Measurements from ENCODE around the gene DIS3L2. TPM values are rescaled to one million over a fixed set of nuclear protein-coding genes. Genes with fewer than 3 reads are reported as not detected.

Gene DIS3L2
- total RNA-seq, 4 donors from 2014 or later: 10.3 to 63.9 (median 29.7) TPM

DNA sequence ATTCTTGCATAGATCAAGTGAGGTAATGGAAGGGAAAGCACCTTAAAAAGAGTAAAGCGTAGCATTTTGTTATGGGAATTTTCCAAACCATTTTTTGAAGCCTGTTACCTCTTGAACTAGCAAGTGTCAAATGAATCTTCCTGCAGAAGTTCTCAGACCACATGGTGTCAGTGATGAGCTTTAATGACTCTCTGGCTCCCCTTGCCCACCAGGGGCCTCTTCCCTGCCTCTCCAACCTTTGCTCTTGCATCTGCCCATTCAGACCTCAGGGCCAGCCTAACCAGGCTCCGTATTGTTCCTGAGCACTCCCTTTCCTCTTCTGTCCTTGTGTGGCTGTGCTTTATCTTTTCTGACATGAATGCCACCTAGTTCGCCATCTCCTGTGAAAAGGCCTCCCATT is 155.9 kb downstream of the DIS3L2 start:
- Histone ChIP-seq H3K27ac (no peak overlapping the region), H3K4me1 (no peaks in the 10 kb centered on the region), H3K4me3 (no peak overlapping the region), H3K9me3 (no peaks in the 10 kb centered on the region), H3K27me3 (no peaks in the 10 kb centered on the region), H3K36me3 (no peaks in the 10 kb centered on the region)
- intact Hi-C loops (cut with DNase I; ENCODE audit: low total_unique reads): no loop called here
- no peak for DNase-seq
- TF ChIP-seq, protein P1, sequence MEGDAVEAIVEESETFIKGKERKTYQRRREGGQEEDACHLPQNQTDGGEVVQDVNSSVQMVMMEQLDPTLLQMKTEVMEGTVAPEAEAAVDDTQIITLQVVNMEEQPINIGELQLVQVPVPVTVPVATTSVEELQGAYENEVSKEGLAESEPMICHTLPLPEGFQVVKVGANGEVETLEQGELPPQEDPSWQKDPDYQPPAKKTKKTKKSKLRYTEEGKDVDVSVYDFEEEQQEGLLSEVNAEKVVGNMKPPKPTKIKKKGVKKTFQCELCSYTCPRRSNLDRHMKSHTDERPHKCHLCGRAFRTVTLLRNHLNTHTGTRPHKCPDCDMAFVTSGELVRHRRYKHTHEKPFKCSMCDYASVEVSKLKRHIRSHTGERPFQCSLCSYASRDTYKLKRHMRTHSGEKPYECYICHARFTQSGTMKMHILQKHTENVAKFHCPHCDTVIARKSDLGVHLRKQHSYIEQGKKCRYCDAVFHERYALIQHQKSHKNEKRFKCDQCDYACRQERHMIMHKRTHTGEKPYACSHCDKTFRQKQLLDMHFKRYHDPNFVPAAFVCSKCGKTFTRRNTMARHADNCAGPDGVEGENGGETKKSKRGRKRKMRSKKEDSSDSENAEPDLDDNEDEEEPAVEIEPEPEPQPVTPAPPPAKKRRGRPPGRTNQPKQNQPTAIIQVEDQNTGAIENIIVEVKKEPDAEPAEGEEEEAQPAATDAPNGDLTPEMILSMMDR (IDR thresholded peaks at IDR 0.05): no peak

GRCh38 chr2:232120911-232121310 is 159.4 kb downstream of the DIS3L2 start:
- intact Hi-C loops (cut with DNase I; ENCODE audit: low total_unique reads): no loop called here
- Histone ChIP-seq H3K27me3 (no peaks in the 10 kb centered on the region), H3K9me3 (no peaks in the 10 kb centered on the region), H3K27ac (no peak overlapping the region), H3K36me3 (no peaks in the 10 kb centered on the region), H3K4me3 (no peak overlapping the region), H3K4me1 (no peaks in the 10 kb centered on the region)
- DNase-seq: no peak
- TF ChIP-seq, protein P1 (IDR thresholded peaks at IDR 0.05): no peak
- TF ChIP-seq POLR2A (IDR thresholded peaks at IDR 0.05): no peak

DNA sequence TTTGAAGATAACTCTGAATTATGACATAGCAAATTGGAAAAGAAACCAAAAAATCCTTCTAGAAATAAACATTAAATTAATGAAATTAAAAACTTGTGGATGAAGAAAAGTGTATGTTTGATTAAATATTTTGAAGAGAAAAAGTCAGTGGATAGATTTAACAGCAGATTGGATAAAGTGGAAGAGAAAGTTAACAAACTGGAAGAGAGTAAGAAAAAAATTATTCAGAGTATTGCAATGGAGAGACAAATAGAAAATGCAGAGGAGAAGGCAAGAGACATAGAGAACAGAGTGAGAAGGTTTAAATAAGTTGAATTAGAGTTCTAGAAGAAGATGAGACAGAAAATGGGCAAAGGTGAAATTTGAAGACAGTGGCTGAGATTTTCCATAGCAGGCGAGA is 162.8 kb downstream of the DIS3L2 start:
- intact Hi-C loops (cut with DNase I; ENCODE audit: low total_unique reads): no loop called here

DNA sequence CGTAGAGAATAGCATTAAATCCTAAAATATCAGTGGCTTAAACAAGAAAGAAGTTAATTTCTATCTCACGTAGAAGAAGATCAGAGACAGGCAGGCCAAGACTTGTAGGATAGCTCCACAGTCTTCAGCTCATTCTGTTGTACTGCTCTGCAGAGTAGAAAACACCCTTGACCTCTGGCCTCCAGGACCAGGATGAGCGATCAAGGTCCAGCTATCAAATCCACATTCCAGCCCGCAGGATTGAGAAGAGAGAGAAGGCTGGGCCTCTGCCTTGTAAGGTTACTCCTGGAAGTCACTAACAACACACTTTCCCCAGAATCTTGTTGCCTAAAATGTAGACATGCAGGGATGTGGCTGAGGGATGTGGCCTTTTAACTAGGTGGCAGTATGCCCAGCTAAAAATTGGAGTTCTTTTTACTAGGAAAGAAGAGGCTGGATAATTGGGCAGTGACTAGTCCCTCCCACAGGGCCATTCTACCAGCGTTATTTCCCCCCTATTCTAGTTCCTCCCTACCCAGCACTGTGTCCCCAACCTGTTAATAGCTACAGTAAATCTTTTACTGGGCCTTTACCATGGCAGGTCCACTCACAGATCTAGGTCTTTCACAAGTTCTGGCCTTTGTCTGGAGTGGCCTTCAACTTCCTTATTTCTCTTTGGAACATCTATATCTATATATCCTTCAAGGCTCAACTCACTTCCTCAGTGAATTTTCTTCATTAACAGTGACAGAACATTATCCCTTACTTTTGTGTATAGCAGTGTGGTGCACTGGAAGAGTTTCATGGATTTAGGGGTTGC is 165.0 kb downstream of the DIS3L2 start:
- intact Hi-C loops (cut with DNase I; ENCODE audit: low total_unique reads): no loop called here
- Histone ChIP-seq H3K4me3 (no peak overlapping the region), H3K9me3 (no peaks in the 10 kb centered on the region), H3K27me3 (no peaks in the 10 kb centered on the region), H3K4me1 (no peaks in the 10 kb centered on the region), H3K27ac (no peak overlapping the region), H3K36me3 (no peaks in the 10 kb centered on the region)
- TF ChIP-seq POLR2A (IDR thresholded peaks at IDR 0.05): no peak
- TF ChIP-seq, protein P1 (IDR thresholded peaks at IDR 0.05): no peak
- no peak for DNase-seq

More for the DNA sequence above, 162.8 kb downstream of the DIS3L2 start:
- H3K27me3 ChIP-seq: no peaks in the 10 kb centered on the region
- no peaks in the 10 kb centered on the region for H3K36me3 ChIP-seq
- no peak for DNase-seq
- H3K9me3 ChIP-seq: no peaks in the 10 kb centered on the region
- no peak overlapping the region for H3K4me3 ChIP-seq
- H3K4me1 ChIP-seq: no peaks in the 10 kb centered on the region
- no peak overlapping the region for H3K27ac ChIP-seq
- no peak for TF ChIP-seq POLR2A (IDR thresholded peaks at IDR 0.05)
- TF ChIP-seq, protein P1 (IDR thresholded peaks at IDR 0.05): no peak

DNA sequence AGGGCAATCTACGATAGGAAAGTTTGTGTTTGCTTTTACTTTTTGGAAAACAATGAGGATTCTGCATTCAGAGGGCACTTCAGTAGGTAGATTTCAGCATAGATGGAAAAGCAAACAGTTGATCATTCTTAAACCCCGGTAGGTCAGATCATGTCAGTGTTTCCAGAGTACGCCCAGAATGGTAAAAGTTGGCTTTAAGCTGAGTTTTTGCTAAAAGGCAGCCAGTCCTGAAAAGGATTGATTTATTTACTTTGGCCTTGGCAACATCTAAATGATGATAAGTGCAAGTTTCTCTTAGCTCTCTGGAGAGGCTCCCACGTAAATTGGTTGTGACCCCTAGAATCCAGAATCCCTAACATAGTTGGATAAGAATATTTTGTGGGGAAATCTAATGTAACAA is 168.0 kb downstream of the DIS3L2 start:
- Histone ChIP-seq H3K27me3 (no peaks in the 10 kb centered on the region), H3K27ac (no peak overlapping the region), H3K9me3 (no peaks in the 10 kb centered on the region), H3K4me3 (no peak overlapping the region), H3K4me1 (no peaks in the 10 kb centered on the region), H3K36me3 (no peaks in the 10 kb centered on the region)
- intact Hi-C loops (cut with DNase I; ENCODE audit: low total_unique reads): no loop called here
- TF ChIP-seq POLR2A (IDR thresholded peaks at IDR 0.05): no peak
- TF ChIP-seq, protein P1 (IDR thresholded peaks at IDR 0.05): no peak
- DNase-seq: no peak

Data from uterus (tissue), 4 donors.